Panc1 (cell line): ENCODE measurements around the gene ATG16L2. TPM values are rescaled to one million over a fixed set of nuclear protein-coding genes. Genes with fewer than 3 reads are reported as not detected.

Source experiments
- ATAC-seq: fragments of 200-7000 bp; cut with Tn5 transposase; 2 replicates; pipeline ENCODE4 v1.9.1; 2020; ENCODE audit warnings: mild to moderate bottlenecking, moderate library complexity
- BruUV-seq: library from RNA; stranded (reverse); fragments of 400-500 nt; replicated peaks from 2 replicates; lab custom pipeline; 2021; lab: Mats Ljungman, UMichigan
- CTCF ChIA-PET: fragments of 300-600 bp; sonication (Branson Sonifier 250); formaldehyde crosslinking; loops from one replicate; lab custom pipeline; 2022; ENCODE audit warnings: antibody characterized with exemption; lab: Charles Lee
- POLR2A ChIA-PET: fragments of 300-600 bp; sonication (Branson Sonifier 250); formaldehyde crosslinking; loops from one replicate; lab custom pipeline; 2022; ENCODE audit warnings: antibody characterized with exemption; lab: Charles Lee
- DNase-seq: peaks from one replicate; pipeline ENCODE4 v3.0.0-alpha.2; 2010; ENCODE audit warnings: low read depth, low spot score
- H3K27ac ChIP-seq: 2 replicates; pipeline ENCODE4 v1.5.1; 2011; ENCODE audit warnings: mild to moderate bottlenecking, low read length, inconsistent platforms
- H3K27me3 ChIP-seq: fragments of 200-500 bp; sonication (Bioruptor generic); 2 replicates; pipeline ENCODE4 v1.6.0; 2014; ENCODE audit warnings: low read length, inconsistent platforms; ENCODE audit not compliant: control insufficient read depth, insufficient read depth
- H3K36me3 ChIP-seq: fragments of 200-500 bp; sonication (Bioruptor generic); 2 replicates; pipeline ENCODE4 v1.5.1; 2014; ENCODE audit warnings: inconsistent platforms, mild to moderate bottlenecking, low read length, moderate library complexity; ENCODE audit not compliant: control insufficient read depth, insufficient read depth
- H3K4me1 ChIP-seq: 2 replicates; pipeline ENCODE4 v1.5.1; 2011; ENCODE audit warnings: inconsistent platforms, mild to moderate bottlenecking, low read length, moderate library complexity; ENCODE audit not compliant: control insufficient read depth, insufficient read depth
- H3K4me3 ChIP-seq, 2 experiments: 2 replicates each; pipeline ENCODE4 v1.5.1; 2011 to 2012; ENCODE audit warnings: low read depth in 2 of 2, low read length in 2 of 2, mild to moderate bottlenecking in 2 of 2, inconsistent platforms in 1 of 2, moderate library complexity in 1 of 2
- H3K9me3 ChIP-seq: fragments of 200-500 bp; sonication (Bioruptor generic); 2 replicates; pipeline ENCODE4 v1.5.1; 2014; ENCODE audit warnings: low read depth, mild to moderate bottlenecking, inconsistent platforms, low read length, moderate library complexity; ENCODE audit not compliant: control insufficient read depth, insufficient read depth
- CTCF ChIP-seq: fragments of 450-650 bp; IDR thresholded peaks from 2 replicates; pipeline ENCODE4 v1.5.1; 2017; ENCODE audit warnings: mild to moderate bottlenecking
- POLR2AphosphoS5 ChIP-seq: IDR thresholded peaks from 2 replicates; pipeline ENCODE4 v1.6.1; 2012; ENCODE audit warnings: mild to moderate bottlenecking, low read depth, low read length, moderate library complexity
- REST ChIP-seq, 2 experiments: IDR thresholded peaks; 2 replicates each; pipeline ENCODE4 v1.6.1; 2011 to 2012; ENCODE audit warnings: low read depth in 2 of 2, control low read depth in 1 of 2, low read length in 1 of 2, mild to moderate bottlenecking in 1 of 2, moderate library complexity in 1 of 2; ENCODE audit not compliant: insufficient read depth in 1 of 2
- SIN3A ChIP-seq: IDR thresholded peaks from 2 replicates; pipeline ENCODE4 v1.6.1; 2012; ENCODE audit warnings: low read depth, mild to moderate bottlenecking, low read length, moderate library complexity, borderline replicate concordance; ENCODE audit not compliant: insufficient read depth
- TCF7L2 ChIP-seq: IDR thresholded peaks from 2 replicates; pipeline ENCODE4 v1.6.1; 2011; ENCODE audit warnings: mild to moderate bottlenecking, low read depth, low read length, inconsistent platforms
- in situ Hi-C: cut with HindIII; loops from 2 replicates; pipeline ENCODE4 v1.10.0; 2016; ENCODE audit warnings: low sequenced_read_pairs, low pct_unique_long_range_greater_than_20kb
- intact Hi-C: fragments of 100-400 bp; cut with micrococcal nuclease; formaldehyde crosslinking; loops from one replicate; pipeline ENCODE4 v1.10.0; 2022; ENCODE audit not compliant: unreplicated experiment
- total RNA-seq: library from RNA; stranded (reverse); gene quantifications from one replicate; pipeline ENCODE4 v1.2.1, GENCODE V29; 2021; ENCODE audit not compliant: unreplicated experiment

The ATG16L2 gene
- total RNA-seq, 1 experiment from 2014 or later: 14.6 TPM

GRCh38 chr11:72799441-72799840, 14.8 kb upstream of the ATG16L2 start:
- no peaks in the 10 kb centered on the region for H3K9me3 ChIP-seq
- ChIA-PET POLR2A (no interaction called here), CTCF (no interaction called here)
- H3K36me3 ChIP-seq: no peaks in the 10 kb centered on the region
- intact Hi-C loops: no loop called here
- H3K27me3 ChIP-seq: no peaks in the 10 kb centered on the region
- BruUV-seq: no TSS peak
- TF ChIP-seq TCF7L2 (no peak), CTCF (no peak), POLR2AphosphoS5 (no peak), REST (IDR thresholded peaks at IDR 0.05; ENCODE audit: insufficient read depth in 1 of 2, low read depth in 2 of 2, low read length in 1 of 2) (no peak), SIN3A (no peak)
- DNase-seq: no peak
- H3K27ac ChIP-seq: no peak overlapping the region
- no peak for ATAC-seq
- in situ Hi-C loops: no loop called here
- H3K4me3 ChIP-seq: no peak overlapping the region
- peaks cover 2% of the 10 kb centered on the region for H3K4me1 ChIP-seq

- H3K27me3 ChIP-seq: no peaks in the 10 kb centered on the region
- TF ChIP-seq CTCF (no peak), POLR2AphosphoS5 (no peak), SIN3A (no peak), TCF7L2 (no peak), REST (IDR thresholded peaks at IDR 0.05; ENCODE audit: insufficient read depth in 1 of 2, low read depth in 2 of 2, low read length in 1 of 2) (no peak)
- POLR2A ChIA-PET: interaction anchor here (0.7 kb wide), 1 partner anchor 9 kb away, joined by 4 read pairs; the partner anchor contains the start of gene STARD10
- no peak for ATAC-seq
- DNase-seq: no peak
- no peaks in the 10 kb centered on the region for H3K9me3 ChIP-seq
- no peaks in the 10 kb centered on the region for H3K4me1 ChIP-seq
- no peaks in the 10 kb centered on the region for H3K36me3 ChIP-seq
- no peak overlapping the region for H3K27ac ChIP-seq
- no TSS peak for BruUV-seq
- CTCF ChIA-PET: no interaction called here
- no peak overlapping the region for H3K4me3 ChIP-seq
- intact Hi-C loops (no loop called here), in situ Hi-C loops (no loop called here)
Measured at GRCh38 chr11:72802822-72803221, 11.4 kb upstream of the ATG16L2 start.
